Left ventricle myocardium inferior (tissue), 1 donor: Measurements from ENCODE around the gene GPC3. TPM values are rescaled to one million over a fixed set of nuclear protein-coding genes. Genes with fewer than 3 reads are reported as not detected.

Experiments used
- DNase-seq: peaks from one replicate; pipeline ENCODE4 v3.0.0-alpha.2; 2020
- H3K27ac ChIP-seq: fragments of 200-600 bp; replicated peaks from 2 replicates; pipeline ENCODE4 v1.8.0; 2021
- H3K27me3 ChIP-seq: fragments of 200-600 bp; 2 replicates; pipeline ENCODE4 v1.8.0; 2021; ENCODE audit warnings: low read depth
- H3K36me3 ChIP-seq: fragments of 200-600 bp; 2 replicates; pipeline ENCODE4 v1.8.0; 2021
- H3K4me1 ChIP-seq: fragments of 200-600 bp; 2 replicates; pipeline ENCODE4 v1.8.0; 2021
- H3K4me3 ChIP-seq: fragments of 200-600 bp; 2 replicates; pipeline ENCODE4 v1.8.0; 2021; ENCODE audit warnings: mild to moderate bottlenecking, moderate library complexity
- H3K9me3 ChIP-seq: fragments of 200-600 bp; replicated peaks from 2 replicates; pipeline ENCODE4 v1.8.0; 2021
- CTCF ChIP-seq: fragments of 200-600 bp; IDR thresholded peaks from 2 replicates; pipeline ENCODE4 v1.8.0; 2021; ENCODE audit warnings: antibody characterized with exemption, mild to moderate bottlenecking, borderline replicate concordance
- intact Hi-C: fragments of 100-400 bp; cut with micrococcal nuclease; formaldehyde crosslinking; loops from one replicate; pipeline ENCODE4 v1.11.0; 2022
- total RNA-seq: library from RNA; stranded (reverse); fragmentation: NEBNext Ultra II Directional; extraction: Animal tissue kit (Norgen Biotek cat#: 25700); gene quantifications from one replicate; pipeline ENCODE4 v1.2.1, GENCODE V29; 2021
- donor health status: DM: no; HTN: yes; CAD: no; lungs with severe emphysema.

Gene GPC3
- total RNA-seq, 1 donor from 2014 or later: 5.4 TPM

- Histone ChIP-seq H3K27ac (no peak overlapping the region), H3K27me3 (peaks cover 32% of the 10 kb centered on the region), H3K9me3 (no peaks in the 10 kb centered on the region), H3K4me1 (peaks cover 4% of the 10 kb centered on the region), H3K36me3 (no peaks in the 10 kb centered on the region), H3K4me3 (no peak overlapping the region)
- no peak for TF ChIP-seq CTCF
- intact Hi-C loops: no loop called here
- DNase-seq: no peak
Observed at GRCh38 chrX:133981924-133982323, 3.5 kb downstream of the GPC3 start.

GRCh38 chrX:133980832-133981588 is 4.4 kb downstream of the GPC3 start:
- no peak overlapping the region for H3K4me3 ChIP-seq
- intact Hi-C loops: no loop called here
- peaks cover 27% of the 10 kb centered on the region for H3K27me3 ChIP-seq
- no peak for DNase-seq
- H3K36me3 ChIP-seq: no peaks in the 10 kb centered on the region
- H3K9me3 ChIP-seq: no peaks in the 10 kb centered on the region
- TF ChIP-seq CTCF: no peak
- no peak overlapping the region for H3K27ac ChIP-seq
- H3K4me1 ChIP-seq: peaks cover 4% of the 10 kb centered on the region

- Histone ChIP-seq H3K27ac (no peak overlapping the region), H3K36me3 (no peaks in the 10 kb centered on the region), H3K4me1 (peaks cover 4% of the 10 kb centered on the region), H3K9me3 (no peaks in the 10 kb centered on the region), H3K4me3 (no peak overlapping the region), H3K27me3 (peaks cover 23% of the 10 kb centered on the region)
- no peak for DNase-seq
- intact Hi-C loops: no loop called here
- no peak for TF ChIP-seq CTCF
Observed at GRCh38 chrX:133980406-133980805, 5.0 kb downstream of the GPC3 start.

GRCh38 chrX:133979641-133980230 is 5.7 kb downstream of the GPC3 start:
- Histone ChIP-seq H3K27me3 (peaks cover 17% of the 10 kb centered on the region), H3K27ac (no peak overlapping the region), H3K36me3 (no peaks in the 10 kb centered on the region), H3K4me1 (no peaks in the 10 kb centered on the region), H3K4me3 (no peak overlapping the region), H3K9me3 (no peaks in the 10 kb centered on the region)
- no peak for DNase-seq
- intact Hi-C loops: no loop called here
- no peak for TF ChIP-seq CTCF

GRCh38 chrX:133973704-133974103 is 11.7 kb downstream of the GPC3 start:
- H3K36me3 ChIP-seq: no peaks in the 10 kb centered on the region
- H3K4me3 ChIP-seq: no peak overlapping the region
- no peak overlapping the region for H3K27ac ChIP-seq
- intact Hi-C loops: no loop called here
- H3K4me1 ChIP-seq: no peaks in the 10 kb centered on the region
- no peak for TF ChIP-seq CTCF
- DNase-seq: no peak
- no peaks in the 10 kb centered on the region for H3K9me3 ChIP-seq
- H3K27me3 ChIP-seq: no peaks in the 10 kb centered on the region
